Gastroesophageal sphincter (tissue), 4 donors: ENCODE measurements around the gene THOP1. TPM values are rescaled to one million over a fixed set of nuclear protein-coding genes. Genes with fewer than 3 reads are reported as not detected.

Experiments
- ATAC-seq: fragments of 150-250 bp; one replicate; pipeline ENCODE4 v1.9.1; 2016; ENCODE audit warnings: mild to moderate bottlenecking, moderate library complexity
- H3K27ac ChIP-seq, 4 donors: fragments of 200-600 bp; sonication (generic) in 3 of 4; 1 replicate in 3 of 4; 2 replicates in 1 of 4; pipeline ENCODE4 v1.5.1; 2016 to 2019
- H3K27me3 ChIP-seq: fragments of 200-600 bp; sonication (generic); one replicate; pipeline ENCODE4 v1.5.1; 2019
- H3K36me3 ChIP-seq, 2 donors: fragments of 200-600 bp; sonication (generic); one replicate each; pipeline ENCODE4 v1.5.1; 2019; ENCODE audit warnings: control low read depth in 1 of 2
- H3K4me1 ChIP-seq, 3 donors: fragments of 200-600 bp; sonication (generic); 1 replicate in 2 of 3; 2 replicates in 1 of 3; pipeline ENCODE4 v1.5.1; 2016 to 2019; ENCODE audit warnings: control low read depth in 2 of 3
- H3K4me3 ChIP-seq, 2 donors: fragments of 200-600 bp; sonication (generic); one replicate each; pipeline ENCODE4 v1.5.1; 2019; ENCODE audit warnings: mild to moderate bottlenecking in 1 of 2, moderate library complexity in 1 of 2
- H3K9me3 ChIP-seq, 3 donors: fragments of 200-600 bp; sonication (generic); one replicate each; pipeline ENCODE4 v1.5.1; 2017 to 2019; ENCODE audit warnings: control low read depth in 2 of 3
- CTCF ChIP-seq, 4 experiments: fragments of 200-600 bp in 2 of 4; fragments of 450-650 bp in 2 of 4; sonication (generic) in 1 of 4; IDR thresholded peaks; one replicate each; pipeline ENCODE4 v1.5.1; 2017 to 2019; ENCODE audit warnings: antibody characterized with exemption in 4 of 4, mild to moderate bottlenecking in 2 of 4, moderate library complexity in 2 of 4
- EP300 ChIP-seq: sonication (generic); formaldehyde crosslinking; IDR thresholded peaks from one replicate; pipeline ENCODE4 v1.6.1; 2017; ENCODE audit warnings: antibody characterized with exemption, mild to moderate bottlenecking
- POLR2A ChIP-seq, 2 donors: fragments of 450-650 bp; IDR thresholded peaks; one replicate each; pipeline ENCODE4 v1.6.1; 2017; ENCODE audit warnings: antibody characterized with exemption in 2 of 2, mild to moderate bottlenecking in 2 of 2, moderate library complexity in 1 of 2
- POLR2AphosphoS5 ChIP-seq: sonication (generic); formaldehyde crosslinking; IDR thresholded peaks from one replicate; pipeline ENCODE4 v1.6.1; 2017; ENCODE audit warnings: antibody characterized with exemption
- WGBS, 2 donors: methylation state at CpG; one replicate each; pipeline ENCODE4 v1.1.5; 2018; ENCODE audit warnings: low coverage in 1 of 2; 5-methylcytosine and 5-hydroxymethylcytosine counted together
- total RNA-seq, 4 donors: library from RNA; depleted of rRNA; stranded (reverse); fragments of >200 nt; gene quantifications; one replicate each; pipeline ENCODE4 v1.1.0, GENCODE V29; 2016

The THOP1 gene
- total RNA-seq, 4 donors from 2014 or later = 26.9 to 58.4 (median 38.7) TPM

GRCh38 chr19:2756921-2757881, 28.1 kb upstream of the THOP1 start:
- Histone ChIP-seq H3K36me3 (peaks cover 0 to 90% of the 10 kb centered on the region in 2 donors), H3K4me1 (no peaks in the 10 kb centered on the region), H3K27me3 (no peaks in the 10 kb centered on the region), H3K4me3 (no peak overlapping the region), H3K27ac (no peak overlapping the region), H3K9me3 (no peaks in the 10 kb centered on the region)
- 88 to 98% methylated on average over 10 to 13 of the region's 48 CpGs for WGBS, 2 donors
- no peak for ATAC-seq
- TF ChIP-seq EP300 (no peak), POLR2AphosphoS5 (no peak), CTCF (IDR thresholded peaks at IDR 0.05) (no peak), POLR2A (IDR thresholded peaks at IDR 0.05) (no peak)

DNA sequence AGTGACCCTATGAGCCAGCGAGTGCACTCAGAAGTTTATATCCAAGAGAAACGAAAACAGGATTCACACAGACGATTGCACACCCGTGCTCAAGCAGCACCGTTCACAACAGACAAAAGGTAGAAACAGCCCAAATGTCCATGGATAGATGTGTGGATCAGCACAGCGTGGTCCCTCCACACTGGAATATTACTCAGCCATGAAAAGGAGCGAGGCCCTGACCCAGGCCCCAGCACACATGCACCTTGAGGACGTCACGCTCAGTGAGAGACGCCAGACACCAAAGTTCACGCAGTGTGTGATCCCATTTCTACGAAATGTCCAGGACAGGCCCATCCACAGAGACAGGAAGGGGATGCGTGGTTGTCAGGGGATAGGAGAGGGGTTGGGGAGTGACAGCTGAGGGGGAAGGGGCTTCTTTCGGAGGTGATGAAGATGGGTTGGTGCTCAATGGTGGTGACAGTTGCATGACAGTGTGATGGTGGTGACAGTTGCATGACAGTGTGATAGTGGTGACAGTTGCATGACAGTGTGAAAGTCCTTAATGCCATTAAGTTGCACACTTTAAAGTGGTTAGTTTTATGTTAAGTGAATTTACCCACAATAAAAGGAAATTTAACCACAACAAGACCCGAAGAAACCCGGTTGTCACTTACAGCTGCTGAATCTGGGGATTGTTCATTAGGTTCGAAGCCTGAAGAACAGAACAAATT, 26.5 kb upstream of the THOP1 start:
- Histone ChIP-seq H3K27ac (no peak overlapping the region), H3K36me3 (peaks cover 0 to 100% of the 10 kb centered on the region in 2 donors), H3K4me3 (no peak overlapping the region), H3K9me3 (no peaks in the 10 kb centered on the region), H3K27me3 (no peaks in the 10 kb centered on the region), H3K4me1 (no peaks in the 10 kb centered on the region)
- TF ChIP-seq CTCF (IDR thresholded peaks at IDR 0.05) (no peak), POLR2A (IDR thresholded peaks at IDR 0.05) (no peak), EP300 (no peak), POLR2AphosphoS5 (no peak)
- no peak for ATAC-seq
- 87 to 93% methylated on average over 8 to 15 of the region's 17 CpGs for WGBS, 2 donors

DNA sequence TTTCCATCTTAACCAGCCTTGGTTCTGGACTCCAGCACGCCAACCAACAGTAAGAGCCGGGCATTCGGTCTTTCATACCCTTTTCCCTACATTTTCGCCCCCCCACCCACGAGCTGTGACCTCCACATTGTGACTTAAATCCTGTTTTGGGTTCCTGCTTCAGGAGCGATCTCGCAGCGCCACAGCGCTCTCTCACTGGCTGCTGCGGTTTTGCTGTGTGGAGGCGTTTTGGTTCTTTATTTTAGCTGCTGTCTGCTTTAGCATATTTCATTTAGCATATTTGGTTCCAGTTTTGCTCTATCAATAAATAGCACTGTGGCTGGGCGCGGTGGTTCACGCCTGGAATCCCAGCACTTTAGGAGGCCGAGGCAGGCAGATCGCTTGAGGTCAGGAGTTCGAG, 25.9 kb upstream of the THOP1 start:
- TF ChIP-seq CTCF (IDR thresholded peaks at IDR 0.05) = no peak
- no peak for TF ChIP-seq EP300
- no peak for TF ChIP-seq POLR2AphosphoS5
- no peak for TF ChIP-seq POLR2A (IDR thresholded peaks at IDR 0.05)
- Histone ChIP-seq H3K4me3 (no peak overlapping the region), H3K9me3 (no peaks in the 10 kb centered on the region), H3K4me1 (no peaks in the 10 kb centered on the region), H3K27me3 (no peaks in the 10 kb centered on the region), H3K36me3 (peaks cover 0 to 100% of the 10 kb centered on the region in 2 donors), H3K27ac (no peak overlapping the region)
- WGBS, 2 donors = 84 to 87% methylated on average over 10 to 11 of the region's 17 CpGs
- ATAC-seq = no peak

DNA sequence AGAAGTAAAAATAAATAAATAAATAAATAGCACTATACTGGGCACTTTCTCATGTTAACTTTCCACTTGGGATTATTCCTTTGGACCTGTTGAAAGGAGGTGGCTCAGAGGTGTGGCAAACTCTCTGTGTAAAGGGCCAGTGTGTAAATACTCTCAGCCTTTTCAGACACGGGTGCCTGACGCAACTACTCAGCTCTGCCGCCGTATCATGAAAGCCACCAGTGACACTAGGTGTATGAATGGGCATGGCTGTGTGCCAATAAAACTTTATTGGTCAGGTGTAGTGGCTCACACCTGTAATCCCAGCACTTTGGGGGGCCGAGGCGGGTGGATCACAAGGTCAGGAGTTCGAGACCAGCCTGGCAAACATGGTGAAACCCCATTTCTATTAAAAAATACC, 25.3 kb upstream of the THOP1 start:
- Histone ChIP-seq H3K4me1 (no peaks in the 10 kb centered on the region), H3K4me3 (no peak overlapping the region), H3K36me3 (peaks cover 0 to 100% of the 10 kb centered on the region in 2 donors), H3K27me3 (no peaks in the 10 kb centered on the region), H3K9me3 (no peaks in the 10 kb centered on the region), H3K27ac (no peak overlapping the region)
- 84 to 100% methylated on average over 2 to 3 of the region's 7 CpGs for WGBS, 2 donors
- no peak for ATAC-seq
- TF ChIP-seq EP300 = no peak
- no peak for TF ChIP-seq POLR2A (IDR thresholded peaks at IDR 0.05)

GRCh38 chr19:2761309-2761677, 24.0 kb upstream of the THOP1 start:
- H3K27ac ChIP-seq = no peak overlapping the region
- H3K36me3 ChIP-seq = peaks cover 0 to 100% of the 10 kb centered on the region in 2 donors
- H3K9me3 ChIP-seq = no peaks in the 10 kb centered on the region
- TF ChIP-seq POLR2AphosphoS5 = no peak
- TF ChIP-seq EP300 = no peak
- TF ChIP-seq POLR2A (IDR thresholded peaks at IDR 0.05) = no peak
- TF ChIP-seq CTCF (IDR thresholded peaks at IDR 0.05) = no peak
- WGBS, 2 donors = 72% methylated on average over 2 of the region's 16 CpGs; no CpG with 5 or more reads in 1 of the 2 donors
- H3K27me3 ChIP-seq = no peaks in the 10 kb centered on the region
- no peak overlapping the region for H3K4me3 ChIP-seq
- H3K4me1 ChIP-seq = no peaks in the 10 kb centered on the region
- ATAC-seq = no peak
